ENCODE data around the gene STT3B.

GRCh38 chr3:31592764-31593163 is 60.0 kb downstream of the STT3B start:
- no peak for TF ChIP-seq CTCF (IDR thresholded peaks at IDR 0.05)
- no peak for TF ChIP-seq ZFX (IDR thresholded peaks at IDR 0.05; ENCODE audit: borderline replicate concordance)

All from 22Rv1 (cell line).